MM.1S (cell line): ENCODE results near the gene CYS1.

Experiments
- EZH2 ChIP-seq: fragments of 300-600 bp; sonication (generic); optimal IDR thresholded peaks from 2 replicates; pipeline ENCODE3; 2017; ENCODE audit warnings: low read depth, mild to moderate bottlenecking, antibody characterized with exemption, low read length, mixed read lengths
- EZH2phosphoT487 ChIP-seq: fragments of 300-600 bp; sonication (generic); IDR thresholded peaks from 2 replicates; pipeline ENCODE4 v1.6.1; 2018; ENCODE audit warnings: antibody characterized with exemption, low read length
- TF ChIP-seq, protein P1 (sequence below): fragments of 300-600 bp; sonication (generic); IDR thresholded peaks from 2 replicates; pipeline ENCODE4 v1.5.1; 2016; ENCODE audit warnings: antibody characterized with exemption, low read length, mixed read lengths

DNA sequence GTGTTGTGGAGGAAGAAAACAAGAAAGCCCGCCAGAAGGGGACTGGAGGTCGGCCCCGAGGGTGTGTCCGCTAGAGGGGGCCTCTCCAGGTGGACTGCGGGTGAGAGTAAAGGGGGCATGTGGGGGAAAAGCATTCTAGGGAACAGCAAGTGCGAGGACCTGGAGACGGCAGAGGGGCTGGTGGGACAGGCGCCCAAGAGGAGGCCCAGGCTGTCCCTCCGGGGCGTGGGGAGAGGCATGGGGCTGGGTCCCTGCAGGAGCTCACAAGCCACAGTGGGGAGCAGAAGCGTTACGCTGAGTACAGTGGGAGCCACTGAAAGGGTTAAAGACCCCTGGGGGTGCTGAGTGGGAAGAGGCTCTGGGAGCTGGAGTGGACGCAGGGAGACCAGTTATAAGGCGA lies 38.5 kb downstream of the CYS1 start:
- TF ChIP-seq EZH2 (no peak), EZH2phosphoT487 (no peak)
- TF ChIP-seq, protein P1, sequence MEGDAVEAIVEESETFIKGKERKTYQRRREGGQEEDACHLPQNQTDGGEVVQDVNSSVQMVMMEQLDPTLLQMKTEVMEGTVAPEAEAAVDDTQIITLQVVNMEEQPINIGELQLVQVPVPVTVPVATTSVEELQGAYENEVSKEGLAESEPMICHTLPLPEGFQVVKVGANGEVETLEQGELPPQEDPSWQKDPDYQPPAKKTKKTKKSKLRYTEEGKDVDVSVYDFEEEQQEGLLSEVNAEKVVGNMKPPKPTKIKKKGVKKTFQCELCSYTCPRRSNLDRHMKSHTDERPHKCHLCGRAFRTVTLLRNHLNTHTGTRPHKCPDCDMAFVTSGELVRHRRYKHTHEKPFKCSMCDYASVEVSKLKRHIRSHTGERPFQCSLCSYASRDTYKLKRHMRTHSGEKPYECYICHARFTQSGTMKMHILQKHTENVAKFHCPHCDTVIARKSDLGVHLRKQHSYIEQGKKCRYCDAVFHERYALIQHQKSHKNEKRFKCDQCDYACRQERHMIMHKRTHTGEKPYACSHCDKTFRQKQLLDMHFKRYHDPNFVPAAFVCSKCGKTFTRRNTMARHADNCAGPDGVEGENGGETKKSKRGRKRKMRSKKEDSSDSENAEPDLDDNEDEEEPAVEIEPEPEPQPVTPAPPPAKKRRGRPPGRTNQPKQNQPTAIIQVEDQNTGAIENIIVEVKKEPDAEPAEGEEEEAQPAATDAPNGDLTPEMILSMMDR: no peak
